Esophagus muscularis mucosa (tissue), 4 donors: ENCODE data around the gene BMP2K. TPM values are rescaled to one million over a fixed set of nuclear protein-coding genes. Genes with fewer than 3 reads are reported as not detected.

Experiments used
- DNase-seq: peaks from one replicate; pipeline ENCODE4 v3.0.0-alpha.2; 2017; ENCODE audit errors: extremely low spot score
- H3K27ac ChIP-seq, 4 donors: fragments of 200-600 bp; sonication (generic); replicated peaks in 1 of 4; 1 replicate in 3 of 4; 2 replicates in 1 of 4; pipeline ENCODE4 v1.5.1; 2016 to 2019; ENCODE audit warnings: mild to moderate bottlenecking in 1 of 4
- H3K27me3 ChIP-seq, 4 donors: fragments of 200-600 bp; sonication (generic); one replicate each; pipeline versions ENCODE4 v1.5.1 to v1.6.0; 2016 to 2019
- H3K36me3 ChIP-seq, 4 donors: fragments of 200-600 bp; sonication (generic); one replicate each; pipeline ENCODE4 v1.5.1; 2016 to 2019
- H3K4me1 ChIP-seq, 4 donors: fragments of 200-600 bp; sonication (generic); one replicate each; pipeline ENCODE4 v1.5.1; 2016 to 2019
- H3K4me3 ChIP-seq, 4 donors: fragments of 200-600 bp; sonication (generic); 1 replicate in 2 of 4; 2 replicates in 2 of 4; pipeline ENCODE4 v1.5.1; 2016 to 2019; ENCODE audit warnings: mild to moderate bottlenecking in 4 of 4, moderate library complexity in 1 of 4
- H3K9me3 ChIP-seq, 4 donors: fragments of 200-600 bp; sonication (generic); 1 replicate in 3 of 4; 2 replicates in 1 of 4; pipeline ENCODE4 v1.5.1; 2016 to 2019
- EP300 ChIP-seq: sonication (generic); formaldehyde crosslinking; IDR thresholded peaks from one replicate; pipeline ENCODE4 v1.6.1; 2017; ENCODE audit warnings: antibody characterized with exemption
- POLR2A ChIP-seq: fragments of 450-650 bp; IDR thresholded peaks from one replicate; pipeline ENCODE4 v1.6.1; 2017; ENCODE audit warnings: antibody characterized with exemption, moderate library complexity, mild to moderate bottlenecking, low read depth
- POLR2AphosphoS5 ChIP-seq, 2 donors: sonication (generic); formaldehyde crosslinking; IDR thresholded peaks; one replicate each; pipeline ENCODE4 v1.6.1; 2017; ENCODE audit warnings: antibody characterized with exemption in 2 of 2
- whole genome bisulfite sequencing: methylation state at CpG from one replicate; pipeline ENCODE4 v1.1.5; 2018; 5-methylcytosine and 5-hydroxymethylcytosine counted together
- intact Hi-C: fragments of 100-400 bp; cut with DNase I; formaldehyde crosslinking; loops from one replicate; pipeline ENCODE4 v1.15.1; 2023
- total RNA-seq, 4 donors: library from RNA; depleted of rRNA; stranded (reverse); fragments of >200 nt; gene quantifications; one replicate each; pipeline versions ENCODE4 v1.1.0 to v1.2.1, GENCODE V29; 2016
- TF ChIP-seq, protein P1 (sequence below), 3 experiments: fragments of 200-600 bp in 2 of 3; fragments of 450-650 bp in 1 of 3; sonication (generic) in 2 of 3; IDR thresholded peaks; one replicate each; pipeline ENCODE4 v1.5.1; 2017 to 2019; ENCODE audit warnings: antibody characterized with exemption in 3 of 3, mild to moderate bottlenecking in 2 of 3, moderate library complexity in 1 of 3

Gene BMP2K
- total RNA-seq, 4 donors from 2014 or later: 42.5 to 53.0 (median 45.0) TPM

DNA sequence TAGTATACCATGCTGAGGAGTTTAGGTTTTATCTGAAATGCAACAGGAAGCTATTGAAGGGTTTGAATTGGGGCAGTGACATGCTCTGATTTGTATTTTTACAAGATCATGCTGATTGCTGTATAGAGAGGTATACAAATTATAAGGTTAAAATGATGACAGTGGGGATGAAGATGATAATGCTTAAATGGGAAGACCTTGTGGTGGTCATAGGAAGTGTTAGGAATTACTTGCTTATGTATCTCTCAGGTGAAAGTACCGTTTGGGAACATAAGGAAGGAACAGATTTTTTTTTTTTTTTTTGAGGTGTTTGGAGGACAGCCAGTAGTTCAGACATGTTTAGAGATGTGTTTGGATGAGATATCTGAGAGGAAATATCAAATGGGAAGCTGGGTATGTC is 5.0 kb downstream of the BMP2K start:
- Histone ChIP-seq H3K27me3 (no peaks in the 10 kb centered on the region), H3K36me3 (no peaks in the 10 kb centered on the region), H3K27ac (no peak overlapping the region), H3K4me3 (no peak overlapping the region), H3K9me3 (no peaks in the 10 kb centered on the region), H3K4me1 (peaks cover 52 to 83% (median 79%) of the 10 kb centered on the region in 4 donors)
- 19% methylated on average over 1 of the region's 1 CpG for WGBS
- TF ChIP-seq EP300: no peak
- TF ChIP-seq POLR2AphosphoS5 (IDR thresholded peaks at IDR 0.05): no peak
- TF ChIP-seq POLR2A: no peak
- TF ChIP-seq, protein P1, sequence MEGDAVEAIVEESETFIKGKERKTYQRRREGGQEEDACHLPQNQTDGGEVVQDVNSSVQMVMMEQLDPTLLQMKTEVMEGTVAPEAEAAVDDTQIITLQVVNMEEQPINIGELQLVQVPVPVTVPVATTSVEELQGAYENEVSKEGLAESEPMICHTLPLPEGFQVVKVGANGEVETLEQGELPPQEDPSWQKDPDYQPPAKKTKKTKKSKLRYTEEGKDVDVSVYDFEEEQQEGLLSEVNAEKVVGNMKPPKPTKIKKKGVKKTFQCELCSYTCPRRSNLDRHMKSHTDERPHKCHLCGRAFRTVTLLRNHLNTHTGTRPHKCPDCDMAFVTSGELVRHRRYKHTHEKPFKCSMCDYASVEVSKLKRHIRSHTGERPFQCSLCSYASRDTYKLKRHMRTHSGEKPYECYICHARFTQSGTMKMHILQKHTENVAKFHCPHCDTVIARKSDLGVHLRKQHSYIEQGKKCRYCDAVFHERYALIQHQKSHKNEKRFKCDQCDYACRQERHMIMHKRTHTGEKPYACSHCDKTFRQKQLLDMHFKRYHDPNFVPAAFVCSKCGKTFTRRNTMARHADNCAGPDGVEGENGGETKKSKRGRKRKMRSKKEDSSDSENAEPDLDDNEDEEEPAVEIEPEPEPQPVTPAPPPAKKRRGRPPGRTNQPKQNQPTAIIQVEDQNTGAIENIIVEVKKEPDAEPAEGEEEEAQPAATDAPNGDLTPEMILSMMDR (IDR thresholded peaks at IDR 0.05): no peak
- intact Hi-C loops: no loop called here
- DNase-seq: no peak

DNA sequence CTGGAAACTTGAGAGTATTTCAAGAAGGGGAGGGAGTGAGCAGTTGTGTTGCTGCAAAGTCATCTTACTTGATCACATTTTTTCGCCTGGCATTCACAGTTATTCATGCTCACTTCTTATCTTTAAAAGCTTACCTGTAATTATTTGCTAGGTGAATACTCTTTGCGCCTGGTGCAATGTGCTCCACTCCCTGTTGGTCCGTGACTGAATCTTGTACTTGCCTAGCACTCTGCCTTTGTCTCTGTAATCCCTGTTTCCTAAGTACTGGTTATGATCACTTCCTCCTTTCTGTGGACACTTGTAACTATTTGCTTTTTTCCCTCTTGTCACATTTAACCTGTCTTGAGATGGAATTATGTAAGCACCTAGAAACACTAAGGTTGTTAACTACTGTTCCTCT is 5.8 kb downstream of the BMP2K start:
- DNase-seq: no peak
- no peak for TF ChIP-seq POLR2A
- no peak for TF ChIP-seq POLR2AphosphoS5 (IDR thresholded peaks at IDR 0.05)
- TF ChIP-seq, protein P1 (IDR thresholded peaks at IDR 0.05): no peak
- Histone ChIP-seq H3K27me3 (no peaks in the 10 kb centered on the region), H3K27ac (no peak overlapping the region), H3K4me1 (peaks cover 52 to 86% (median 80%) of the 10 kb centered on the region in 4 donors), H3K4me3 (no peak overlapping the region), H3K36me3 (no peaks in the 10 kb centered on the region), H3K9me3 (no peaks in the 10 kb centered on the region)
- intact Hi-C loops: no loop called here
- 82% methylated on average over 3 of the region's 3 CpGs for WGBS

DNA sequence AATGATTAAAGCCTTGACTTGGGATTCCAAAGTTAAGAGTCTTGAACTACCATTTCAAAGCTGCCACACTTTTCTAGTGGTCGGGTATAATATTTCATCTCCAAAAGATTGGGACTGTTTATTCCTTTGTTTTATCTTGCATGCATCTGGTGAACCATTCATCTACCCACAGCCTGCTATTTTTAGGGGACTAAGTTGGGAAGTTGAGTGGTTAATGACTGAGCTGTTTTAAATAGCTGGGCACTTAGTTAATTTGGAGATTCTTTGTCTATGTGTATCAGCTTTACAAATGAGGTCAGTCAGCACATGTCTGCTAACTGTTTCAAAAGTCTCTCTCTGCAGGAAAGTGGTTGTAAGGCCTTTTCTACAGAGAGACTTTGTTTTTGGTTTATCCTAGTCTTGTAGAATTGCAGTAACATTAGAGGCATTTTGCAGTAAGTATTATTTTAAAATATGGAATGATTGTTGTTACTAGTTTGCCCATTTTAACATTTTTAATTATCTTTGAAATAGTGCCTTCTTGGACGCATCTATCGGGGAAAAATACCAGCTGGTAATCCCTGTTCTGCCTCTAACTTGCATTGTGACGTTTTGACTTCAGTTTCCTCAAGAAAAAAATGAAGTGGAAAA is 8.2 kb downstream of the BMP2K start:
- WGBS: 24% methylated on average over 4 of the region's 4 CpGs
- Histone ChIP-seq H3K4me1 (peaks cover 31 to 72% (median 57%) of the 10 kb centered on the region in 4 donors), H3K9me3 (no peaks in the 10 kb centered on the region), H3K36me3 (no peaks in the 10 kb centered on the region), H3K4me3 (no peak overlapping the region), H3K27me3 (no peaks in the 10 kb centered on the region), H3K27ac (peak overlapping the region; percentile 17 to 49 (median 36))
- intact Hi-C loops: no loop called here
- DNase-seq: no peak
- TF ChIP-seq, protein P1 (IDR thresholded peaks at IDR 0.05): no peak
- no peak for TF ChIP-seq POLR2A
- TF ChIP-seq EP300: no peak
- TF ChIP-seq POLR2AphosphoS5 (IDR thresholded peaks at IDR 0.05): no peak

DNA sequence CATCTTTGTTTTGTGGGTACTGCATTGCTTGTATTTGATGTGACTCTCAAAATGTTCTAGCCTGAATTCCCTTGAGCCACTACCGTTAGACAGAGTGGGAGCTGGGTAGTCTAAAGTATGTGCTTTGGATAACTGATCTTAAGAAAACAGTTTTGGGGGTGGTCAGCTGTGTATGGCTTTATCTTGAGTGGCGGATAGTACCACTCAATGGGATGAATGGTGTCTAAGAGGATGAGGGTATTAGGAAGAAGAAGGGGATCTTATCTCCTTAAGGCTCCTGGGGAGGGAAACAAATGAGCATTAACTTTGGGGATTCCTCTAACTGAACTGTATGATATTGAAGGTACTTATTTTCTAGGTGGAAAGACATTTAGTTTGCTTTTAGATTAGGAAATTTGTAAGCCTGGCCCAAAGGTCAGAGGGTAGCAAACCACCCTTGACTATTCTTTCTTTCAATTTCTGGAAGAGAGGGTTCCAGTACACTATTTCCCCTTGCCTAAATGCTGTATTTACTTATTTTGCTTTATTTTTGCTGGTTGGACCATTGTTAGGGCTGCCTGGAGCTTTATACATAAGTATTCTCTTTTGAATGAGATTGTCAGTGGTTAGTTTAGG is 11.3 kb downstream of the BMP2K start:
- intact Hi-C loops: no loop called here
- Histone ChIP-seq H3K4me3 (no peak overlapping the region), H3K4me1 (peaks cover 22 to 44% (median 30%) of the 10 kb centered on the region in 4 donors), H3K27ac (no peak overlapping the region), H3K27me3 (no peaks in the 10 kb centered on the region), H3K36me3 (no peaks in the 10 kb centered on the region), H3K9me3 (no peaks in the 10 kb centered on the region)
- WGBS: 98% methylated on average over 2 of the region's 2 CpGs
- TF ChIP-seq POLR2A: no peak
- no peak for TF ChIP-seq POLR2AphosphoS5 (IDR thresholded peaks at IDR 0.05)
- TF ChIP-seq, protein P1 (IDR thresholded peaks at IDR 0.05): no peak
- no peak for TF ChIP-seq EP300
- DNase-seq: no peak
